IPS-NIHi11 (cell line): ENCODE data around the gene VSIG2.
"Not testable (repeated sequence)": the region's sequence is repeated elsewhere in the genome, so short reads cannot be mapped to it uniquely, and the experiment has no call there.

Source experiments
- DNase-seq: peaks from one replicate; pipeline ENCODE4 v3.0.0; 2012; ENCODE audit warnings: mixed read lengths, low spot score

Gene VSIG2, protein sequence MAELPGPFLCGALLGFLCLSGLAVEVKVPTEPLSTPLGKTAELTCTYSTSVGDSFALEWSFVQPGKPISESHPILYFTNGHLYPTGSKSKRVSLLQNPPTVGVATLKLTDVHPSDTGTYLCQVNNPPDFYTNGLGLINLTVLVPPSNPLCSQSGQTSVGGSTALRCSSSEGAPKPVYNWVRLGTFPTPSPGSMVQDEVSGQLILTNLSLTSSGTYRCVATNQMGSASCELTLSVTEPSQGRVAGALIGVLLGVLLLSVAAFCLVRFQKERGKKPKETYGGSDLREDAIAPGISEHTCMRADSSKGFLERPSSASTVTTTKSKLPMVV

DNA sequence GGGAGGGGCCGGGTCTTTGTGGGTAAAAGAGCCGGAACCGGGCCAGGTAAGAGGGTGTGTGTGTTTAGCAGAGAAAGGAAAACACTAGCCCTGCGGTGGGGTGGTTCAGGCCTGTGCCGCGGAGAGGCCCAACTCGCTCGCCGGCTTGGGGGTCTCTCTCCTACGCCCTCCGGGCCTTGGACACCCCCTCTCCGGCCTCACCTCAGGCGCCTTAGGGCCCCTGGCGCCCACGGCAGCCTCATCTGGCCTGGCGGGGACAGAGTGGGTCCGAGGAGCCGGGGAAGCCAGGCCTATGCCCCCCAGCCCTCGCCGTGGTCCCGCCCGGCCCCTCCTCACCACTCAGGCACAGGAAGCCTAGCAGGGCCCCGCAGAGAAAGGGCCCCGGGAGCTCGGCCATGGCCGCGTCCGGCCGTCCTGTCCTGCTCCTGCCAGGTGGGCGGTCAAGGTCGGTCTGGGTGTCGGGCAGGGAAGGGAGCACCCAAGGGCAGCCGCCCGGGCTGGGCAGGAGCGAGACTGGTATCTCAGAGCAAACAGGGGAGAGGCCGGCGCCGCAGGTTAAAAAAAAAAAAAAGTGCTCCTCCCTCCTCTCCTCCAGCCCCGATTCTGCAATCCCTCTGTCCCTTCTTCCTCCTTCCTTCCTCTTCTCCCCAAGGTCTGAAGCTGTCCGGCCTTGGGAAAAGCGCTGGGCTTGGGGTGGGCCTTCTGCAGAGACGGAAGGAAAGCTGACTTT, at the start of gene VSIG2:
VSIG2 (minus strand) TSS at position 515 of the 730 bp plus-strand sequence; CDS start at position 397, 118 bp downstream.
- DNase-seq, result no peak

DNA sequence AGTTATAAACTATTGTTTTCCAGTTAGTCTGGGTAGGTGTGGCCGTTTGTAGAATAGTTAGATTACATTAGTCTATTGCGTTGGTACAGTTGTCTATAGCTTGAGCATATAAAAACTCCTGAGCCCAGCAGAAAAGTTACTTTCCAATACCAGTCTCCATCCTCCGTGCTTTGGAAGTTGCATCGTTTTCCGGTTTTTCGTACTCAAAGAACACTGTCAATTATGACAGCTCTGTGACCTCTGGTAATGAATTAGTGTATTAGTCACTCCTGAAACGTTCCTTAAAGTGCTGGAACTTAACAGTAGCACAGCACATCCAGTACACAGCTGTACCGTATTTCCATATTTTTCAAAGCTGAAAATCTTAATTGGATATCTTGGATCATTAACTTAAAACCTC, 49.0 kb upstream of the VSIG2 start:
- no peak for DNase-seq

DNA sequence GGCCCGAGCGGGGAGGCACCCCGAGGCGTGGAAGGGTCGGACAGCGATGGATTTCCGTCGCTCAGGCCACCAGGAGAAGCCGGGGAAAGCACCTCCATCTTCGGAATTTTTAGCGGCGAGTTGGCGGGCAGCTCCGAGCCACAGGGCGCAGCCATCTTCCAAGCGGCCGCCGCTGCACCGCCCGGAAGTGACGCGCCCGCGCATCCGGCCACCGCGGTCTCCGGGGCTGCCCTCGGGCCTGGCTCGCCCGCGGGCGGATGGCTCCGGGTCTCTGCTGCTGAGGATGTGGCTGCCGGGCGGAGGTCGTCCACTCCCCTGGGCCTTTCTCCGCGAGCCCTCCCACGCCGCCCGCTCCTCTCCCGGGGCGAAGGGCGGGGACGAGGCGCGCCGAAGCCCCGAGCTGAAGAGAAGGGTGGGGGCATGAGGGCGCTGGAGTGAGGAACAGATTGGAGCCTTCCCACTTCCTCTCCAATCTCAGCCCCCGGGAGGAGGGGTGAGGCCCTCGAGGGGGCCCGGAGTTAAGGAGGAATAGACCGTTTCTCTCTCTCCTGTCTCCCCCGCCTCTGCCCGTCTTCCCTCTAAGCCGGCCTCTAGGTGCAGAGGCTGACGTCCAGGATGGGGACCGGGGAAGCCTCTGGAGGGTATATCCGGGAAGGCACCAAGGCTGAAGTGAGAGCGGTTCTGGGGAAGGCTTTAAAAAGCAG, 48.3 kb upstream of the VSIG2 start, which contains the start of gene MSANTD2:
MSANTD2 (minus strand) TSS at position 181 of the 704 bp plus-strand sequence; CDS start at position 155, 26 bp downstream.
- DNase-seq, result peak; percentile 87

DNA sequence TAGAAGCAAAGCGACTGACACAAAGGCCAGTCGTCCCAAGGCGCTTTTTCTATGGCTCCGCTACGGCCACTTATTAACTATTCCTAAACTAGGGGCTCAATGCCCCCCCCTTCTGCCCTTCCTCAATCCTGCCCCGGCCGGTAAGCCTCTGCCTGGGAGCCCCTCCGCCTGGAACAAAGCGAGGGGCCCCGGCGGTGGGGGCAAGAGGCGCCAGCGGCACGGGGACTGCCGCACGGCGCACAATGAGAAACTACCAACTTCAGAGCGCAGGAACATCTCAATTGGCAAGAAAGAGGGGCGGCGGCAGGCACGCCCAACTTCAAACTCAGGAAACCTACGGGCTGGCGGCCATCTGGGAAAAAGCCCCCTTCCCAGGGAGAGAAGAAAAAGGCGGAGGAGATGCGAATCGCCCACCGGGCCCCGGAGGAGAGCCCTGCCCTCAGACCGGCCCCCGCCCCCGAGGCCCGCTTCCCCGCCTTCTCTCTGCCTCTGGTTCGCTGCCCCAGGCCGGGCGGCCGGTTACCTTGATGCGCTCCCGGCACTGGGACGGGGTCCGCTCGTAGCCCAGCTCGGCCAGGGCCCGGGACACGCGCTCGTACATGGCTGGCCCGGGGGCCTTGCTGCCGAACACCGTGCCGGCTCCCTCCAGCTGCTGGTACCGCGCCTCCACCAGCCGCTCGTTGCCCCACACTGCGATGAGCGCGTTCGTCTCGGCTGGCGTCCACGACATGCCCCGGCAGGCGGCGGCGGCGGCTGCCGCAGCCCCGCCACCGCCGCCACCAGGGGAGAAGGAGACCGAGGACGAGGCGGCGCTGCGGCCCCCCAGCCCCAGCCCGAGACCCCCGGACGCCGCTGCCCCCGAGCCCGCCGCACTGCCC, 47.5 kb upstream of the VSIG2 start:
- peak; percentile 61 for DNase-seq

DNA sequence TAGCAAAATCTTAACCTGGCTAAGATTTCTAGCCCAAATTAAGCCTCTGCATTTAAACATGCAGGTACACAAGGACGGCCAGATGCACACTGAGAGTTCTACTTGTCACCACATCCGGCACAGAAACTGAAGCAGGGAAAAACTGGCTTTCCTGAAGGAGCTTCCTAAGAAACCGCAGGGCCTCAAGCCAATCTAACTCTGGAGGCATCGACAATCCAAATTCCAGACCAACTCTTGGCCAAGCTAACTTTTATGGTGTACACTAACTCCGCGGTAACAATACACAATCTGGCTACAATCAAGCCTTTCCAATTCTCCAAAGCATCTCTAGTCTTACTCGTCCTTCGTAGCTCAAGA, 46.9 kb upstream of the VSIG2 start:
- no peak for DNase-seq

DNA sequence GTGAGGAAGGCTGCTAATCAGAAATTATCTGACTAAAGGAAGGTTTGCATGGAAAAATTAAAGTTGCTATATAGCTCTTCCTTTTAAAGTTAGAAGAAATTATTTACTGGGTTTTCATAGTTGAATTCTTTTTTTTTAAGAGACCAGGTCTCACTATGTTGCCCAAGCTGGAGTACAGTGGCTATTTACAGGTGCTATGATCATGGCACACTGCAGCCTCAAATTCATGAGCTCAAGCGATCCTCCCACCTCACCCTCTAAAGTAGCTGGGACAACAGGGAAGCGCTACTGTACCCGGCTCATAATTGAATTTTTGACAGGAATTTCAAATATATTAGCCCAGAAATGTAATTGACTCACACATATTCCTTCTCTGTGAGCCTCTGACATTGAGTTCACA, 44.3 kb upstream of the VSIG2 start:
- no peak for DNase-seq

DNA sequence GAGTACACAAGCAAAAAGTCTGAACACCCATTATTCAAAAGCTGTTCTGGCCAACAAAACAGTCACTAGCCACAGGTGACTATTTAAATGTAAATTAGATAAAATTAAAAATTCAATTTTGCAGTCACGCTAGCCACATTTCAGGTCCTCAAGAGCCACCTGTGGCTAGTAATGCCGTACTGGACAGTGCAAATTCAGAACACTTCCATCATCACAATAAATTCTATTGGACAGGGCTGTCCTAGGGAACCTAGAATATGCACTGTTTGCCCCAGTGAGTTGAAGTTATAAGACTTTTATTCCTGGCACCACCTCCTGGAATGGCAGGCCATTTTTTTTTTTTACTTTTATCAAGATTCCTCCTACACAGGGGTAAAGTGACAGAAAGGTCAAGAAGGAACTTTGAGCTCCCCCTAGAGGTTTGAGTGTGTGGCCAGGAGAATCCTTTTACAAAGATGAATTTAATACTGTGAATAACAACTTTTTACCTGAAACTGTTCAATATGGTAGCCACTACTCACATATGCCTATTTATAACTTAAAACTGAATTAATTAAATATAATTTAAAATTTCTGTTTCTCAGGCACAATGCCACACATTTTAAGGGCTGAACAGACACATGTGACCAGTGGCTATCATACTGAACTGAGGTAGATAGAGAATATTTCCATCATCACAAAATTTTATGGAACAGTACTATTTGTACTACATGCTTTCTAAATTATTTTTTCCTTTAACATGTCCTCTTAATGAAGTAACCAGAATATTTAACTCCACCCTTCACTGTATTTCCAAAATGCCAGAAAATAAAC, 41.6 kb upstream of the VSIG2 start:
- peak; percentile 49 for DNase-seq

DNA sequence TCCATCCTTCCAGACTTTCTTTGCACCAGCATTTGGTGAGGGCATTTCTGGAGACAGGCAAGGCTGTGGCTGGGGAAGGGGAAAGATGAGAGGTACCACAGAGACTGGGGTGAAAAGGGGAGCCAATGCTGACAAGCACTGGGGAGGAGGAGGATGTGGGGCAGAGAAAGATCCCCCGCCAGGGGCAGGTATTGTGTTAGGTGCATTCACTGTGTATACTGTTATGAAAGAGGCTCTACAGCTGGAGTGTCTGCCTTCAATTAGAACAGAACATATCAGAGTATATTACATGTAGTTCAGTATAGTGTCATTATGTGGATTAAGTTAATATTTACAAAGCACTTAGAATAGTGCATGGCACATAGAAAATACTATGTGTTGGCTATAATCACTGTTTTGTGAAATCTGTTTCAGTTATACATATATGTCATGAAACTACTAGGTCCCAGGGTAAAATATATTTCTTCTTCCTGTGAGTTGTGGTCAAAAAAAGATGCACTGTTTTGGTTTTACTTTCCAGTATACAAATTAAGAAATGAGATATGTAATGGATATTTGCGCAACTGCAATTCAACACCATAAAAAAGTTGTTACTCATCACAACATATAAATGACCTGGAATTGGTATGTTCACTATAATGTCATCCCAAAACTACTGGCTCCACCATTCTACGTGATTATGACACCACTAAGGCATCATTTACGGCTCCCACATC, 39.7 kb upstream of the VSIG2 start:
- no peak for DNase-seq

DNA sequence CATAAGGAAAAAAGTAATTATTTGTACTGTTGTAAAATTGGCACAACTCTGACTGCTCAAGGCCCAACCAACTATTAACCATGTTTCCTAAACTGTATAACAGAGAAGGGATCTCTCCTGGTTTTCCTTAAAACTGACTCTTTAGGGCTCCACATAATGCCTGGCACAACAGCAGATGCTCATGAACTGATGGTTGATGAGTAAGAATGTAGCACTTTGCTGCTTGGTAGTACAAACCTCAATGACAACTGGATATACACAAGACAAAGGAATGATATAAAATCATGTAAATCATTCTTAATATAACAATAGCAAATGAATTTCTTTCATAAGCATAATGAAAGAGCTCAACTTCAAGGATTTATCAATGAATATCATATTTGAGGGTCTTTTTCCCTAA, 36.5 kb upstream of the VSIG2 start:
- no peak for DNase-seq

DNA sequence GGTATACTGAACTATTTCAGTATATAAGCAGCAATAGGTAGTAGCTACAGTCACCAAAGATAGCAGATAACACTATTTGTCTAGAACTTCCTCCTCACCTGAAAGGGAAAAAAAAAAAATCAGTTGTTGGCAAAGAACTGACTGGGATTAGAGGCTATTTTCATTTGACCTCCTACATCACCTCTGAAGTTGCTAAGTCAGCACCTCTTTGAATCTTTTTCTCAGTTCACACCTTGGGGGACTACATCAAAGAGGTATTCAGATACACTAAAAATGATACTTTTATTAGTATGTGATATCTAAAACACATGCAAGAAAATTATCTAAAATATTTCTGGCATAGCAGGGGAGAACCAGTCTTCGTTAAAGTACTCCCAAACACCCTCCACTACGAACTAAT, 32.0 kb upstream of the VSIG2 start:
- no peak for DNase-seq

DNA sequence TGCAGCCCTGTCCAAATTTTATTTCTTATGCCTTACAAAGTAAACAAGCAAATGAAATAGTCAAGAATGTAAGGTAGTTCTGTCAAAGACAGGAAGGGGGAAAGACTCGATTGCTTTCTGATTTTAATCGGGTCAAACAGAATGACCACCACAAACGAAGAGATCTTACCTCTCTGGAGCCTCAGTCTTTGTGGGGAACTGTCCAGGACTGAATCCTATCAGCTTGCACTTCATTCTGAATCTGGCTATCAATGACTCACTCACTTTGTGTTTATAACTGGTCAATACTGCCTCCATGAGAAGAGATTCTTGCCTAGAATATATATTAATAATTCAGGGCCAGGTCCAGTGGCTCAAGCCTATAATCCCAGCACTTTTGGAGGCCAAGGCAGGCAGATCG, 30.9 kb upstream of the VSIG2 start:
- no peak for DNase-seq

DNA sequence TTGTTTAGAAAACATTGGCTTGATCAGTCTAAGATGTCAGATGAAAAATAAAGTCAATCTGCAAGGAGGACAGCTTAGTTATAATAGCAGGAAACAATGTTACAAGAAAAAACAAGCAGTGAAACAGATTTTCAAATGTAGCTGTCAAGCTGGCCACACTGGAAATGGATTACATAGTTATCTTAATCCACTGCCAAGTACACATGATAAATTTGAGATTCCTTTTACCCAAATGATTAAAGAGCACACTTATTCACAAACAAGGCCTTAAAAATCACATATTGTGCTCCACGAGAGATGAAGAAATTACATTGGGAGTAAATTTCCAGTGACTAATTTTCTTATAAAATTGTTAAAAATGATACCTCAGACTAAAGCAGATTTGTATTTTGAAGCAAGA, 27.5 kb upstream of the VSIG2 start:
- DNase-seq, result no peak

DNA sequence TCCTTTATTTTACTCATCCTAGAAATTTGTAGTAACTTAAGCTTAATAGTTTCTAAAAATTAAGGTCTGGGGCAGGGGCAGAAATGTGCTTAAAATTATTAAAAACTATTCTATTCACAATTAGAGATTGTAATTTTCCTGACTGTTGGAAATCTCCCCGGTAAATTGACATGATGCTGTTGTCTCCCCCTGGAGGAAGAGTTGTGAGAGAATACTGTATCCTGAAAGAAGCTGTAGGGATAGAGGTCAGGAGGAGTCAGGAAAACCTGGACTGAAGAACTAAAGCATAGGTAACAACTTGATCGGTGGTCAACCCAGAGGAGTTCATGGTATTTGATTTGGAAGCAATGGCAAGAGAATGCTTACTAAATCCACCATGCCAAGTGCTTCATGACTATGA, 26.2 kb upstream of the VSIG2 start:
- no peak for DNase-seq

DNA sequence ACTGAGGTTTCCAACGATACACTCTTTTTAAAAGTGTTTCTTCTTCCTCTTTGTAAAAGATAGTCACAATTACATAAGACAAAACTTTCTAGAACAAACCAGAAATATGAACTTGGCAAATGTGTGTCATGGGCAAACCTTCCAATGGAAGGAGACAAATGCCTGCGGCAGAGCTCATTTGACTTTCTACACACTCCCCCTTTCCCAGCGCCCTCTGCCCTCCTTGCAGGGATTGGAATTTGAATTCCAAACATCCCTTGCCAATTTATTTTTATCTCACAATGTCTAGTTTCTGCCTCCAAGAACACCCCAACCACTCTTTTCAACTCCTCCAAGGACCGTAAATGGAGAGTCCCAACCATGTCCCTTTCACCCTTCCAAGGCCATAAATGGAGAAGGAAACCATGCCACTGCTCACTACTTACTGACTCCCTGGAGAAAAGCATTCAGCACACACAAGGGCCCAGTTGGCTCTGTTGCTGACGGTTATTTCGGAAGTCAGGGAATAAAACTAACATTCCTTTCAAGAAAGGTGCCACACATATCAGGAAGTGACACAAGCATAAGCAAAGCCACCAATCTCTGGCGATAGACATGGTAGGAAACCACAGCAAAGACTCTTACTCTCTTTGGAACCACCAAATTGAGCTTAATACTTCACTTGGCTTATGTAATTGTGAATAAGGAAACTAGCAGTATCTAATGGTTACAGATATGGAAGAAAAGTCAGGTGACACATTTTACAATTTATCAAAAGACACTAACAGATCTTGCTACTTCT, 25.0 kb upstream of the VSIG2 start:
- DNase-seq, result no peak

DNA sequence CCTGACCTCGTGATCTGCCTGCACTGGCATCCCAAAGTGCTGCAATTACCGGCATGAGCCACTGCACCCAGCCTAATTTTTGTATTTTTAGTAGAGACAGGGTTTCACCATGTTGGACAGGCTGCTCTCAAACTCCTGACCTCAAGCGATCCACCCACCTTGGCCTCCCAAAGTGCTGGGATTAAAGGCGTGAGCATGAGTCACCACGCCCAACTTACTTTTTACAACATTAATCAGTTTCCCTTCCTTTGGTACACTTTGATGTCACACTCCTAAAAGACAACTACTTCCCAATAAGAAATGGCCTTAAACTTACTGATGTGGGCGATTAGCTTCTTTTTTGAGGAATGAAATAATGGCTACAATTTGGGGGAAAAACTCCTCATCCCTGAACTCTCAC, 18.9 kb upstream of the VSIG2 start:
- not testable (repeated sequence) for DNase-seq

DNA sequence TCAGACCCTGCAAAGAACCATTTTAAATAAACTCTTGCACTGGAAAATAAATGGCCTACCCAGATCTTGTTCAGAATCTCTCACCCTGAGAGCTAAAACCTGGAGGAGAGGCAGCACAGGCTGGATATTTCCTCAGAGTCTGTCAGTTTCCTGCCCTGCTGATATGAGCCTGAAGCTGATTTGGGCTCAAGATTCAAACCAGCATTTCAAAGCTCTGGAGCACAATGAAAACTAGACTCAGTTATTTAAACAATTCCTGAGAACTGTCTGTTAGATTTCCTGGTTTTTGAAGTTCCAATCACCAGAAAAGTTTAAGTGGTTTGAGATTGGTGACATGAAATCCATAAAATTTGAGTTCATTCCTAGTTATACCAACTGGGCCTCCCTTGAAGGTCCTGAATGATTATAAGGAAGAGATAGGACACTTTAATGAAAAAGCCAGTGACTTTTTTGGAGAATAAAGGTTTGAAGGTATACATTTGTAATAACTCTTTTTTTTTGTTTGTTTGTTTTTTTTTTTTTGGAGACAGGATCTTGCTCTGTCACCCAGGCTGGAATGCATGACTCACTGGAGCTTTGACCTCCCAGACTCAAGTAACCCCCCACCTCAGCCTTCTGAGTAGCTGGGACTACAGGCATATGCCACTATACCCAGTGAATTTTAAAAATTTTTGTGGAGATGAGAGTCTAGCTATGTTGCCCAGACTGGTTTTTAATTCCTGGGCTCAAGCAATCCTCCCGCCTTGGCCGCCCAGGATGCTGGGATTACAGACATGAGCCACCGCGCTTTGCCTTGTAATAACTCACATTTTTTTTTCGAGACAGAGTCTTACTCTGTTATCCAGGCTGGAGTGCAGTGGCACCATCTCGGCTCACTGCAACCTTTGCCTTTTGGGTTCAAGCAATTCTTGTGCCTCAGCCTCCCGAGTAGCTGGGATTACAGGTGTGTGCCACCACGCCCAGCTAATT, 18.0 kb upstream of the VSIG2 start:
- no peak for DNase-seq

DNA sequence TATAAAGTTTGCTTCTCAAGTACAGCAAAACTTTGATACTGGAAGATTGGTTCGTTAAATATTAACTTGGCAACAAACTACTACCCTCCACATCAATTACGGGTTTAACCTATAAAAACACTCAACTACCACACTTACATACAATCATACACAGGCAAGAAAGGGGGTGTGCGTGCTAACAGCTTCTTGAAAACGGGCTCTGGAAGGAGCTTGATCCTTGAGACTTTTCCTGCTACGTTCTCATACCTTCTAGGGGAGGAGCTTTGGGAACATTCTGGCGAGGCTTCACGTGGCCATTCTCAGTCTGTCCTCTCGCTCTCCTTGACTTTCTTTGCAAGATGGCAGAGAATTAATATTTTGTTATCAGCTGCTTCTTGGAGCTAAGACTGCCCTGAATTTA, 16.9 kb upstream of the VSIG2 start:
- DNase-seq, result no peak

DNA sequence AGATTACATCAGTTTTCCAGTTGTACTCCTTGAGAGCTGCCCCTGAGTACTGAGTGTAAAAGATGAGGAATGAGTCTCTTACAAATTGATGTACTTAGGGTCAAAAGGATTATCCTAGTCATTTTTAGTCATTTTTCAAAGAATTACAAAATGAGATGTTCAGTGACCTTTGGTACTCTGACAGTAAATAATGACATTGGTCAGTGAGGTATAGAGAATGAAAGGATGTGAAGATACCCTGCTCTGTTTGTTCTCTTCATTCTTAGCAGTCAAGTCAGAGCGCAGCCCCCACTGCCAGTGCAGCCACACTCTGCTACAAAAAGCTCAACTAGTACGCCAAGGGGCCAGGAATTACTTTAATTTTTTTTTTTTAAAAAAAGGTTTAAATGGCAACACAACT, 14.1 kb upstream of the VSIG2 start:
- no peak for DNase-seq
